ENCODE results near the gene MAFG.
"Not testable (repeated sequence)": the region's sequence is repeated elsewhere in the genome, so short reads cannot be mapped to it uniquely, and the experiment has no call there.

The MAFG gene

DNA sequence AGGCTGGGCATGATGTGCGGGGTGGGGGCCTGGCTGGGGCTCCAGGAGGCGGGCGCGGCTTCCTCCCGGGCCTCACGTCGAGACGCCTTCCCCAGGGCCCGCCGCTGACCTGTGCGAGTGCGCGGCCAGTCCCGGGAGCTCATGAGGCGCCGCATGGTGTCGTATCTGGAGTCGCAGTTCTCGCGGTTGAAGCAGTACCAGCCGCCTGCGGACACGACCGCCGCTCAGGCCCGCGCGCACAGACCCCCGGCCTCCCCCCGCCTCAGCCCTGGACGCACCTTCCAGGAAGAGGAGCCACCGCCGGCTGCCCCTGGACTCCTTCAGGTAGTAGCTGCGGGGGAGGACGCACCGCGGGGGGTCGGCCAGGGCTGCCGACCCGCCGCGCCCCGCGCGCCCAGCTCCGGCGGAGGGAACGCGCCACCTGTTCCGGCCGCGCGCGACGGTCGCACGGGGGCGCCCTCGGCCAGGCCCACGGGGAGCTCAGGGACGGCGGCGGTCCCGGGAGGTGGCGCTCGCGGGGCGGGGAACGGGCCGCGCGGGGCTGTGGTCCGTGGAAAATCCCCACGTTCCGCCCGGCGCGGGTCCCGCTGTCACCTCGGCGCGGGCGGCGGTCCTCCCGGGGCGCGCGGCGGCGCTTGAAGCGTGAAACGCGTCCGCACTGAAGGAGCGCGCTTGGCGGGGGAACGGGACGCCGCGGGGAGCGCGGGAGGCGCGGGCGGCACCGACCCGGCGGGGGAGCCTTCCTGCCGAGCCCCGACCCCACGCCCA lies 32.0 kb upstream of the MAFG start:
- peak; percentile 67 for DNase-seq (ENCODE audit: extremely low spot score, insufficient read length, low read depth)
- FAIRE-seq: no peak

DNA sequence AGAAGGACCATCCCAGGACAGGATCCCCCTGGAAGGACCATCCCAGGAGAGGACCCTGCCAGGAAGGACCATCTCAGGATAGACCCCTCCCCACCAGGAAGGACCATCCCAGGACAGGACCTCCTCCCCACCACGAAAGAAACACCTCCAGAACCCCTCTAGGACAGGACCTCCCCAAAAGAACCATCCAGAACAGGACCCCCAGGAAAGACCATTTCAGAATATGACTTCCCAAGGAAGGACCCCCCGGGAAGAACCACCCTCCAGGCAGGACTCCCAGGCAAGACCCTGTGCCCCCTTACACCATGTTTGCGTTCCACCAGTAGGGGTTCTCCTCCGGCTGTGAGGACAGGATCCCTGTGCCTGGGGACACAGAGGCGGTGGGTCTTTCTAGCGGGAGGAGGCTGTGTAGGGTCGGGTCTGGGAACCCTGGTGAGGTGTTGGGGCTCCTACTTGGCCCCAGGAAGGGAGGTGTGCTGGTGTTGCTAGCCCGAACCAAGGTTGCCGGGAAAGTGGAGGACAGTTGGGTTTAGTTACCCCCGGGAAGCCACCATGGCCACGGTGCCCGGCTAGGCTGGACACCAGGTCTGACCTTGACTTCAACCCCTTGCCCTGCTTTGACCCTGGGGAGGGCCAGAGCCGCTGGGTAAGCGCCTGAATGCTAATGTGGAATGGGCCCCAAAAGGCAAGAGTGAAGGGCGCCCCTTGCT lies 31.3 kb upstream of the MAFG start:
- FAIRE-seq (no peak), DNase-seq (ENCODE audit: extremely low spot score, insufficient read length, low read depth) (no peak)

DNA sequence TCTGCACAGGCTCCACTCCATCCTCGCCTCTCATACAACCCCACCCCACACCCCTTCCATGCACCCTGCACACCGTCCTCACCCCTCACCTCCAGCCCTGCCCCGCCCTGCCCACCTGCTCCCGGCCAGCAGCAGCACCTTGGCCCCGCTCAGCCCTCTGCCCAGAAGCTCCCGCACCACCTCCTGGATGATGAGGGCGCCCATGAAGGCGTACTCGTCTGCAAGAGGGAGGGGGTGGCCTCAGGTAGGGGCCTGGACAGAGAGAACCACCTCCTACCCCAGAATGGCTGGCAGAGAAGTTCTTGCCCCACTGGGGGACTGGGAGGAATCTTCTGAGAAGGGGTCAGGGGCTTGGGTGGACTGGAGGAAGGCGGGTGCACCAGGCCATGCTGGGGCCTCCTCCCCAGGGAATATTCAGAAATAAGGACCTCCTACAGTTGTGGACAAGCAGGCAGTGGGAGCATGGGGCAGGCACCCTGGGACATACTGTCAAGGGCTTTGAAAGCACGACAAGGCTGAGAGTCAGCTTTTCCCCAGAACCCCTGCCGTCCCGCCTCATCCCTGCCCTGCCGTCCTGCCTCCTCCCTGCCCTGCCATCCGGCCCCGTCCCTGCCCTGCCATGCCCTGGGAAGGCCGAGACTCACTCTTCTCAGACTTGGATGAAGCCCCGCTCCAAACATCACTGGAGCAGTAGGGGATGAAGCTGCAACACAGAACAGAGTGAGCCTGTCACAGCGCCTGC lies 30.3 kb upstream of the MAFG start:
- FAIRE-seq: no peak
- DNase-seq (ENCODE audit: extremely low spot score, insufficient read length, low read depth): no peak

DNA sequence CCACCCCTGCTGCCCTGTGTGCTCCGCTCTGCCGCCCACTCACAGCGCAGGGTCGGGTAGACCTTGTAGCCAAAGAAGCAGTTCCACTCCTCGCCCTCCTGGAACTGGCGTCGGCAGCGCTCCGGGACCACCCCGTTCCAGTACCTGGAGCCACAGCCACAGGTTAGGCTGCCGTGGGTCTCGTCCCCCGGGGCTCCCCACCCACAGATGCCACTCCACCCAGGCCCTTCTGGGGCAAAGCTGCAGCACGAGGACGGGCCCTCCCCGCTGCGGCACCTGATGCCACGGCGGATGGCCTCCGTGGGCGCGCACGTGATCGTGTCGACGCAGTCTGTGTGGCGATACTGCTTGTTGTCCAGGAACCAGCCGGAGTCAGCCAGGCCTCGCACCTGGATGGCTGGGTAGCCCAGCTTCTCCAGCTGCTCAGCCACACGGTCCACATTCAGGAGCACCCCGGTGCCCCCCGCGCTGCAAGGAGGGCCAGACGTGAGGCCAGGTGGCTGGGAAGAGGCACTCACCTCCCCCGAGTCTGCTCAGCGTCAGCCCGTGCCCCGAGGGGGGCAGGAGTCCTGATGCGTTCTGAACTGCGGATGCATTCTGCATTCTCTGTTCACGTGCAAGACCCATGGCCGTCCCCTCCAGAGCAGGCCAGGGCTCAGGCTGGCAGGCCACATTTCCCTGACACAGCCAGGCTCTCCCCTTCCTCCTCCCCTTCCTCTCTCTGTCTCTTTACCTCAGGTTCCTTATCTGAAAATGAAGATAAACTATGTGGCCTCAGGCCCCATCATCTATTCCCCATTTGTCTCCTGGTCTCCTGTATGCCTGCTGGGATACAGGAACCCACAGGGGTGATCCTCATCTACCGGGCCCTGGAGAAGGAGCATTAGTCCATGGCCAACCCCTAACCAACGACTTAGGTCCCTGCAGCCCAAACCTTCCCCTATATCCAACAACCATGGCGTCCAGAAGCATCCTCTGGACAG lies 29.4 kb upstream of the MAFG start:
- DNase-seq (ENCODE audit: extremely low spot score, insufficient read length, low read depth) (no peak), FAIRE-seq (no peak)

DNA sequence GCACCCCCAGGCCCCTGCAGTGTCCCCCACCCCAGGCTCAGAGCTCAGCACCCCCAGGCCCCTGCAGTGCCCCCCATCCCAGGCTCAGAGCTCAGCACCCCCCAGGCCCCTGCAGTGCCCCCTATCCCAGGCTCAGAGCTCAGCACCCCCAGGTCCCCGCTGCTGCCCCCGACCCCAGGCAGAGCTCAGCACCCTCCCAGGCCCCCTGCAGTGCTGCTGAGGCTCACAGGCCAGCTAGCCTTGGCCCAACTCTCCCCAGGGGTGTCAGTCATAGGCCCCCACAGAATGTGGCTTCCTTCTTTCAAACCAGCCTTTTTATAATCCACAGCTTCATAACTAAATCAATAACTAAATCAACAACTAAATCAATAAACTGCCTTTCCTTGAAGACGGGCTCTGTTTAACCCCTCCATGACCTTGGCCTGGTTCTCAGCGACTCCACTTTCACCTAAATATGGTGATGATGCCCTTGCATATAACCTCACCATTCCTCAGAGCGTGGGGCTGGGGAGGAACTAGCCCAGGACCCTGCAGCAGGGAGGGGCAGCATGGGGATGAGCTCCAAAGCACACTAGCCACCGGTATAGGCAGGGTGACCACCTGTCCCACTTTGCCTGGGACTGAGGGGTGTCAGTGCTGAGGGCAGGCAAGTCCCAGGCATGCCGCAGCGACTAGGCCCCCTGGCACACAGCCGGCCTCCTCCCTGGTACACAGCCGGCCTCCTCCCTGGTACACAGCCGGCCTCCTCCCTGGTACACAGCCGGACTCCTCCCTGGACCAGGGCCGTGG lies 28.4 kb upstream of the MAFG start:
- no peak for FAIRE-seq
- no peak for DNase-seq (ENCODE audit: extremely low spot score, insufficient read length, low read depth)

DNA sequence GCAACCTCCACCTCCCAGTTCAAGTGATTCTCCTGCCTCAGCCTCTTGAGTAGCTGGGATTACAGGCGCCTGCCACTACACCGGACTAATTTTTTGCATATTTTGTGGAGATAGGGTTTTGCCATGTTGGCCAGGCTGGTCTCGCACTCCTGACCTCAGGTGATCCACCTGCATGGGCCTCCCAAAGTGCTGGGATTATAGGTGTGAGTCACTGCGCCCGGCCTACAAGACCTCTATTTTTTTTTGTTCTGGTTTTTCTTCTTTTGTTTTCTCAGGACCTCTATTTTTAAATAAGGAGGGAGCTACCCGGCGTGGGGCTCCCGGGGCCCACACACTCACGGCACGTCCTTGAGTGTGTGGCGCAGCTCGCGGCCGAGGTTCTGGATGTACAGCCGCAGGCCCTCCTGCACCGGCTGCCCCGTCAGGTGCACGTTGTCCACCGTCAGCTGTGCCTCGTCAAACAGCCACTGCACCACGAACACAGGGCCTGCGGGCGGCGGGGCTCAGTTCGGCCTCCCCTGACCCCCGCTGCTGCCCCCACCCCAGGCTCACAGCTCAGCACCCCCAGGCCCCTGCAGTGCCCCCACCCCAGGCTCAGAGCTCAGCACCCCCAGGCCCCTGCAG lies 27.6 kb upstream of the MAFG start:
- DNase-seq (ENCODE audit: extremely low spot score, insufficient read length, low read depth) (no peak), FAIRE-seq (no peak)

DNA sequence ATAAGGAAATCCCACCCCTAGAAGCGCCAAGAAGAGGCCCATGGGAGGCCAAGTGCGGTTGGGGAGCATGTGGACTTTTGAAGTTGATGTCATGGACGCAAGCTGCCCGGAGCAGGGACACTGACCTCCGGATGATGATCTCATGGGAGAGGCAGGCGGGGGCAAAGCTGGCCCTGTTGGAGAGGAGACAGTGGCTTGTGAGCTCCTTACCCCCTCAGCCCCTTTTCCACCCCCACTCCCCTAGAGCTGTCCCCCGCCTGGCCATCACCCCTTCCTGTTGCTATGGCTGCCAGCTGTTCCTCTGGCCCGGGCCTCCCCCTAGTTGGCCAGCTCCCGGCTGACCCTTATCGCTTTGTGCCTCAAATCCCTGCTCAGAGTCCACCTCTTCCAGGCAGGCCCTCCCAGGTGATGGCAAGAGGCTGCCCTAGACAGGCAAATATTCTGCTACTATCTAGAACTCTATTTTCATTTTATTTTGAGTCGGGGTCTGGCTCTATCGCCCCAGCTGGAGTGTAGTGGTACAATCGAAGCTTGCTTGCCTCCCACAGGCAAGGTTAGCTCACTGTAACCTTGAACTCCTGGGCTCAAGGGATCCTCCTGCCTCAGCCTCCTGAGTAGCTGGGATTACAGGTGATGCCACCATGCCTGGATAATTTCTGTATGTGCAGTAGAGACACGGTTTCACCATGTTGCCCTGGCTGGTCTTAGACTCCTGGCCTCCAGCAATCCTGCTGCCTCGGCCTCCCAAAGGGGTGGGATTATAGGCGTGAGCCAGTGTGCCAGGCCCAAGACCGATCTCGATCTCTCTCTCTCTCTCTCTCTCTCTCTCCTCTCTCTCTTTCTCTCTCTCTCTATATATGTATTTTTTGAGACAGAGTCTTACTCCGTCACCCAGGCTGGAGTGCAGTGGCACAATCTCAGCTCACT lies 26.9 kb upstream of the MAFG start:
- FAIRE-seq: no peak

DNA sequence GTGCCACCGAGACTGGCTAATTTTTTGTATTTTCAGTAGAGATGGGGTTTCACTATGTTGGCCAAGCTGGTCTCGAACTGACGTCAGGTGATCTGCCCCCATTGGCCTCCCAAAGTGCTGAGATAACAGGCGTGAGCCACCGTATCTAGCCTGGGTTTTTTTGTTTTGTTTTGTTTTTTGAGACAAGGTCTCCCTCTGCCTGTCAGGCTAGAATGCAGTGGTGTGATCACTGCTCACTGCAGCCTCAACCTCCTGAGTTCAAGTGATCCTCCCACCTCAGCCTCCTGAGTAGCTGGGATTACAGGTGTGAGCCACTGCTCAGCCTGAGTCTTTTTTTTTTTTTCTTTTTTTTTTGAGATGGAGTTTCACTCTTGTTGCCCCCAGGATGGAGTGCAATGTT lies 25.9 kb upstream of the MAFG start:
- not testable (repeated sequence) for DNase-seq (ENCODE audit: extremely low spot score, insufficient read length, low read depth); FAIRE-seq

More for the DNA sequence above, 26.9 kb upstream of the MAFG start:
- no peak for DNase-seq (ENCODE audit: extremely low spot score, insufficient read length, low read depth)

DNA sequence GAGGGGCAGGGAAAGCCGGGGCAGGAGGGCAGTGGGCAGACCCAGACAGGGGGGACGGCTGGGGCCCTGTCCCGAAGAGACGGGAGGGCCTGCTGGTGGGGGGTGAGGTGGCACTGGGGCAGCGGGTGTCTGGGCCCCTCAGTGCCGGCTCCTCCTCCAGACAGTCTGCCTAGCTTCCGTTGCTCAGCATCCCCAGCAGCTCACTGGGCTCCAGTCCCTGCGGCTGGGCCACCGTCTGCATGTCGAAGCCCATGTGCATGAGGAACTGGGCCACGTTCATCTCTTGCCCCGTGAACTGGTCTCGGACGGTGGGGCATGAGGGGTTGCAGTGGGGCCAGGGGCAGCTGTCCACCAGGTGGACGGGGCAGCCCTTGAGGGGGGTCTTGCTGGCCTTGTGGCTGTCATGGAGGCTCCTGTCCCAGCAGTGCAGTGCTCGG lies 25.3 kb upstream of the MAFG start:
- DNase-seq (ENCODE audit: extremely low spot score, insufficient read length, low read depth): no peak
- FAIRE-seq: no peak

DNA sequence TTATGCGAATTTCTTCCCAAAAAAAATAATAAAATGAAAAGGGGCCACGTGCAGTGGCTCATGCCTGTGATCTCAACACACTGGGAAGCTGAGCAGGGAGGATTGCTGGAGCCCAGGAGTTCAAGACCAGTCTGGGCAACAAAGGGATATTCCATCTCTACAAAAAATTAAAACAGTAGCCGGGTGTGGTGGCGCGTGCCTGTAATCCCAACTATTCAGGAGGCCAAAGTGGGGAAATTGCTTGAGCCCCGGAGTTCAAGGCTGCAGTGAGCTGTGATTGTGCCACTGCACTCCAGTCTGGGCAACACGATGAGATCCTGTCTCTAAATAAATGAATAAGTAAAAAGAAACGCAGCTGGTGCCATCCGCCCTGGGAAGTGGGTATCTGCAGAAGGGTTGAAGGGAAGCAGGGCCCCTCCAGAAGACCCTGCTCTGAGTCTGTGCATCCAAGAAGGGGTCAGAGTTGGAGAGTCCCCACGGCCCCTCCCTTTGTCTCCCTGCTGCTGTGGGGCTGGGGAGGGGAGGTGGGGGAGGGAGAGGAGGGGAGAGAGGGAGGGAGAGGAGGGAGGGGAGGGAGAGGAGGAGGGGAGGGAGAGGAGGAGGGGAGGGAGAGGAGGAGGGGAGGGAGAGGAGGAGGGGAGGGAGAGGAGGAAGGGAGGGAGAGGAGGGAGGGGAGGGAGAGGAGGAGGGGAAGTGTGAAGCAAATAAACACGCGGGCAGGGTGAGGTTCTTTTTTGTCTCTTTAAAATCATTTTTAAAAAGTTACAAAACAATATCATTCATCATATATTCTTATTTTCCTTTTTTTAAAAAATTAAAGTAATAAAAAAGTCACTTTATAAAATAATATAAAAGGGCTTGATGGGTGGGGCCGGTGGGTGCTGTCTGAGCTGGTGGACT lies 24.5 kb upstream of the MAFG start:
- FAIRE-seq: no peak
- DNase-seq (ENCODE audit: extremely low spot score, insufficient read length, low read depth): no peak

DNA sequence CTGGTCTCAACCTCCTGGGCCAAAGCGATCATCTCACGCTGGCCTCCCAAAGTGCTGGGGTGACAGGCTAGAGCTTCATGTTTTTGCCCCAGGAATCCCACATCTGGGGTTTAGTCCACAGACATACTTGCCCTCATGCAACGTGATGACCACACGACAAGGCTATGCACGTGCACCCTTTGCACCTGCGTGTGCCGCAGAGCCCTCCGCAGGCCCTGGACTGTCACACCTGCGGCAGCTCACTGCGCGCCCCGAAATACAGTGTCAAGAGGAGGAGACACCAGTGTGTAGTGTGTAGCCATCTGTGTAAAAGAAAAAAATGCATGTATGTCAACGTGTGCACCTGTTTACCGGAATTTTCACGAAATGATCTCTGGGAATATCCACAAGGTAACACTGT lies 23.0 kb upstream of the MAFG start:
- DNase-seq (ENCODE audit: extremely low spot score, insufficient read length, low read depth) (no peak), FAIRE-seq (no peak)

DNA sequence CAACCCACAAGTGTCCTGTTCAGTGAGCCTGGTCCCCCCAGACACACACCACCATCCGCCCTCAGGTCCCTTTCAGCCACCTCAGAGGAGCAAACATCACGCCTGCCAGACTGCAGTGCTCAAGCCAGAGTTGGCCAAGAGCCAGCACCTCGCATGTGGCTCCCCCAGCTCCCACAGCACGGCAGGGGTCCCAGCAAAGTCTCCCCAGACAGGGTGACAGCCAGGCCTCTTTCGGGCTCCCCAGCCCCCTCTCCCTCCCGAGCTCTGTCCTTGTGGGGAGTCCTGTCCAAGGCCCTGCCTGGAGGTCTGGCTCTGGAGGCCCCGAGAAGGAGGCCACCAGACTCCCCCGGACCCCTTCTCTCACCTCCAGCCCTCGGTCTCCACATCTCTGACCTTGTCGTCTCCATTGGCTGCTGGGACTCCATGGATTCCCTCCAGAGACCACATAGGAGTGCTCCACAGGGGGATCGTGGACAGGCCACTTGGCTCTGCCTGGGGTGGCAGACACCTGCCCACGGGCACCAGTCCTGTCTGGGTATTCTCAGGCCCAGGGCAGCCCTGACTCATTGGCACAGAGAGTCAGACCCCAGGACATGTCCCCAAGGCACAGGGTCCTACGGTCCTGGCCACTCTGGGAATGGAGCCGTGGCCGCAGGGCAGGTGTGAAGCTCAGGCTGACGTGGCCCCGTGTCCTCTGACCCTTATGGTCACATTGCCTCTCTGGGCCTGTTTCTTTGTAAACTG lies 21.3 kb upstream of the MAFG start:
- DNase-seq (ENCODE audit: extremely low spot score, insufficient read length, low read depth) (no peak), FAIRE-seq (no peak)

DNA sequence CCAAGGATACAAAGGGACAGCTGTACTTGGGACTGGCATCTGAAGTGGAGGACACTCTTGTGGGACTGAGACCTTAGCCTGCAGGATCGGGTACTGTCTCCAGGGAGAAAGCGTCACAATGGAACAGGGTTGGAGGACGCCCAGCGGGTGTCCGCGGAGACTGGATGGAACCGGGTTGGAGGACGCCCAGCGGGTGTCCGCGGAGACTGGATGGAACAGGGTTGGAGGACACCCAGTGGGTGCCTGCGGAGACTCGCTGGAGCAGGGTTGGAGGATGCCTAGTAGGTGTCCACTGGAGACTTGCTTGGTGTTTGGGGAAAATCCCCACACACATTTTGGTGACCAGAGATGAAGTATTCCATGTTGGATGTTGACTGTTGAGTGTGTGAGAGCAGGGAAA lies 19.7 kb upstream of the MAFG start, which contains the start of gene MYADML2:
TSS of gene MYADML2 (minus strand) at position 45 of the 400 bp plus-strand sequence. CDS start 5,492 bp downstream, outside the sequence.
- no peak for FAIRE-seq
- no peak for DNase-seq (ENCODE audit: extremely low spot score, insufficient read length, low read depth)

DNA sequence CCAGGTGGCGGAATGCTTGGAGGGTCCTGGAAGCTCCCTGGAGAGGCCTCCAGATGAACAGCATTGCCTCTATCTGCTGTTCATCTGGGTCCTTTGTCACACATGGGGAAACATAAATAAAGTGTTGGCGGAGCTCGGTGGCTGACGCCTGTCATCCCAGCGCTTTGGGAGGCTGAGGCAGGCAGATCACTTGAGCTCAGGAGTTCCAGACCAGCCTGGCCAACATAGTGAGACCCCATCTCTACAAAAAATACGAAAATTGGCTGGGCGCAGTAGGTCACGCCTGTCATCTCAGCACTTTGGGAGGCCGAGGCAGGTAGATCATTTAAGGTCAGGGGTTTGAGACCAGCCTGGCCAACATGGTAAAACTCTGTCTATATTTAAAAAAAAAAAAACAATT lies 17.3 kb upstream of the MAFG start:
- FAIRE-seq: no peak
- no peak for DNase-seq (ENCODE audit: extremely low spot score, insufficient read length, low read depth)

DNA sequence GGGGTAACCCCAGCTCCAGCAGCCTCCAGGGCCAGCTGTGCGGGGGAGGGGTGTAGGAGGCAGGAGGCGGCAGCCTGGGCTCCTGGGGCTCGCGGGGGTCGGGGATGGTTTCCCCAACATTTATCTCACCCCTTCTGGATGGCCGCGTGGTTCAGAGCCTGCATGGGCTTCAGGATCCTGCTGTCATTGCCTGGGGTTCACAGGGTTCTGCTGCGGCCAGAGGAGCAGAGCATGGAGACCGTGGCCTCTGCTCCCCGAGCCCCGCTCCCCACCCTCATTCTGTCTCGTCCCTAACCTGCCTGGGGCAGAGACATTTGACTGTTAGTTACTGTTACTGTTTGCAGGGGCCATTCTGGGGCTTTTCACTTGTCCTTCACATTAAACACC lies 14.6 kb upstream of the MAFG start:
- DNase-seq (ENCODE audit: extremely low spot score, insufficient read length, low read depth) (no peak), FAIRE-seq (no peak)

Data from GM18507 (cell line).